ENCODE data around the gene AFG3L2. TPM values are rescaled to one million over a fixed set of nuclear protein-coding genes. Genes with fewer than 3 reads are reported as not detected.

The AFG3L2 gene
- total and polyA plus RNA-seq, 5 donors from 2014 or later: 20.0 to 34.4 (median 21.8) TPM

DNA sequence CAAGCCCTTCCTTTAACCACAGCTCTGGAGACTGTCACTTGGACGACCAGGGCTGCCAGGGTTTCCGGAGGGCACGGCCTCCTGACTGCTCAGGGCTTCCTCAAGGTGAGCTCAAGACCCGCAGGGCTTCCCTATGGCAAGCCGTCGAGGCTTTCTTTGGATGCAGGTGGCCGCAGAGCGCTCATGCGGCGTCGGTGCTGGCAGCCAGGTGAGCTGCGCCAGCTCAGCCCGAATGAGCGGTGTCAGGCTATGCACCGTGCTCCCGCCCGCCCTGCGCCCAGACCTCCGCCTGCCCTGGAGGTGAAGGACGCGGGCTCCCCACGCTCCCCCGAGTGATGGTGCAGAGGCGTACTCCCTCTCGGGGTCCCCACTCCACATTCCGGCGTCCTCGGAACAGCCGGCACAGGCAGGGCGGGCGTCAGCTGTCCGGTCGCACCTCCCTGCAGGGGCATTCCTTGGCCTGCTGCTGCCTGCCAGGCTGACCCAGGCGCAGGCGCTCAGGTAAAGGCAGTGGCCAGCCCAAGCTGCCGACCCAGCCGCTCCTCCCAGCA is 89.8 kb downstream of the AFG3L2 start:
- Histone ChIP-seq H3K9me3 (ENCODE audit: control insufficient read depth in 2 of 2, low read length in 2 of 2) (no peaks in the 10 kb centered on the region), H3K27ac (ENCODE audit: insufficient read depth, low read length, poor library complexity, severe bottlenecking) (no peak overlapping the region), H3K27me3 (ENCODE audit: control insufficient read depth, insufficient read depth, low read length) (peaks cover 5% of the 10 kb centered on the region), H3K4me3 (ENCODE audit: low read depth, low read length) (no peak overlapping the region), H3K36me3 (ENCODE audit: control insufficient read depth, insufficient read depth, low read length) (no peaks in the 10 kb centered on the region), H3K4me1 (ENCODE audit: control insufficient read depth, insufficient read depth, low read length, poor library complexity, severe bottlenecking) (no peaks in the 10 kb centered on the region)
- ATAC-seq (ENCODE audit: low read depth in 2 of 2) (no peak), DNase-seq (no peak)
- Mint-ChIP-seq H3K9me3 (peaks cover 0 to 3% (median 0%) of the 10 kb centered on the region in 7 donors), H3K4me3 (no peak overlapping the region), H3K4me1 (no peaks in the 10 kb centered on the region), H3K27ac (no peak overlapping the region), H3K36me3 (no peaks in the 10 kb centered on the region), H3K27me3 (peaks cover 39% of the 10 kb centered on the region)

DNA sequence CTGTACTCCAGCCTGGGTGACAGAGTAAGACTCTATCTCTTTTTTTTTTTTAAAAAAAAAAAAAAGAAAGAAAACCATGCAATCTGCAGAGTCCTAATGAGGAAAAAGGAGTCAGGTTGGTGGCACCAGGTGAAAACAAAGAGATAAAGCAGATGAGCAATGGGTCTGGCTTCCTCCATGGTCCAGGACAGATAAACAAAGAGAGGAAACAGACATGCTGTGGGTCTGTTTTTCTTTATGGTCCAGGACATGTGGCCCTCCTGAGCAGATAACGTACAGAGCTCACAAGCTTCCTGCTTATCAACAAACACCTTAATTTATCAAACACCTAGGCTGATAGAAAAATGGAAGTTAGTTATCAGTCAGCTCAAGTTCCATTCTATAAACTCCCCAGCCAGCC is 93.4 kb downstream of the AFG3L2 start:
- Histone ChIP-seq H3K27me3 (ENCODE audit: control insufficient read depth, insufficient read depth, low read length) (peaks cover 3% of the 10 kb centered on the region), H3K9me3 (ENCODE audit: control insufficient read depth in 2 of 2, low read length in 2 of 2) (no peaks in the 10 kb centered on the region), H3K27ac (ENCODE audit: insufficient read depth, low read length, poor library complexity, severe bottlenecking) (no peak overlapping the region), H3K4me1 (ENCODE audit: control insufficient read depth, insufficient read depth, low read length, poor library complexity, severe bottlenecking) (no peaks in the 10 kb centered on the region), H3K36me3 (ENCODE audit: control insufficient read depth, insufficient read depth, low read length) (no peaks in the 10 kb centered on the region), H3K4me3 (ENCODE audit: low read depth, low read length) (no peak overlapping the region)
- no peak overlapping the region for H3K27ac Mint-ChIP-seq
- peaks cover 0 to 2% (median 0%) of the 10 kb centered on the region in 7 donors for H3K9me3 Mint-ChIP-seq
- ATAC-seq (ENCODE audit: low read depth in 2 of 2) (no peak), DNase-seq (no peak)
- H3K27me3 Mint-ChIP-seq: peaks cover 50% of the 10 kb centered on the region
- no peaks in the 10 kb centered on the region for H3K36me3 Mint-ChIP-seq
- H3K4me3 Mint-ChIP-seq: no peak overlapping the region
- no peaks in the 10 kb centered on the region for H3K4me1 Mint-ChIP-seq

DNA sequence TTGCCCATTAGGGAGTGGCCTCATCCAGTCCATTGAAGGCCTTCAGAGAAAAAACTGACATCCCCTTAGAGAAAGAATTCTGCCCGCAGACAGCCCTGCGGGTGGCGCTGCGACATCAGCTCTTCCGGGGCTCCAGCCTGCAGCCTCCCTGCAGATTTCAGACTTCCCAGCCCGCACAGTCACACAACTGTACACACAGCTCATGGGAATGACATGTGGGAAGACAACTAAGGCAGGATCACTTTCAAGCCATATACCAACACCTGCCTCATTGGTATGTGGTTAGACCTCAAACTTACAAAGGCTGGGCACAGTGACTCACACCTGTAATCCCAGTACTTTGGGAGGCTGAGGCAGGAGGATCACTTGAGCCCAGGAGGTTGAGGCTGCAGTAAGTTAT is 93.8 kb downstream of the AFG3L2 start:
- peaks cover 46% of the 10 kb centered on the region for H3K27me3 Mint-ChIP-seq
- H3K9me3 Mint-ChIP-seq: no peaks in the 10 kb centered on the region
- H3K4me3 ChIP-seq (ENCODE audit: low read depth, low read length): no peak overlapping the region
- no peaks in the 10 kb centered on the region for H3K4me1 Mint-ChIP-seq
- H3K27ac Mint-ChIP-seq: no peak overlapping the region
- DNase-seq (no peak), ATAC-seq (ENCODE audit: low read depth in 2 of 2) (no peak)
- no peaks in the 10 kb centered on the region for H3K36me3 ChIP-seq (ENCODE audit: control insufficient read depth, insufficient read depth, low read length)
- no peak overlapping the region for H3K27ac ChIP-seq (ENCODE audit: insufficient read depth, low read length, poor library complexity, severe bottlenecking)
- H3K36me3 Mint-ChIP-seq: no peaks in the 10 kb centered on the region
- no peaks in the 10 kb centered on the region for H3K9me3 ChIP-seq (ENCODE audit: control insufficient read depth in 2 of 2, low read length in 2 of 2)
- no peak overlapping the region for H3K4me3 Mint-ChIP-seq
- no peaks in the 10 kb centered on the region for H3K27me3 ChIP-seq (ENCODE audit: control insufficient read depth, insufficient read depth, low read length)
- no peaks in the 10 kb centered on the region for H3K4me1 ChIP-seq (ENCODE audit: control insufficient read depth, insufficient read depth, low read length, poor library complexity, severe bottlenecking)

DNA sequence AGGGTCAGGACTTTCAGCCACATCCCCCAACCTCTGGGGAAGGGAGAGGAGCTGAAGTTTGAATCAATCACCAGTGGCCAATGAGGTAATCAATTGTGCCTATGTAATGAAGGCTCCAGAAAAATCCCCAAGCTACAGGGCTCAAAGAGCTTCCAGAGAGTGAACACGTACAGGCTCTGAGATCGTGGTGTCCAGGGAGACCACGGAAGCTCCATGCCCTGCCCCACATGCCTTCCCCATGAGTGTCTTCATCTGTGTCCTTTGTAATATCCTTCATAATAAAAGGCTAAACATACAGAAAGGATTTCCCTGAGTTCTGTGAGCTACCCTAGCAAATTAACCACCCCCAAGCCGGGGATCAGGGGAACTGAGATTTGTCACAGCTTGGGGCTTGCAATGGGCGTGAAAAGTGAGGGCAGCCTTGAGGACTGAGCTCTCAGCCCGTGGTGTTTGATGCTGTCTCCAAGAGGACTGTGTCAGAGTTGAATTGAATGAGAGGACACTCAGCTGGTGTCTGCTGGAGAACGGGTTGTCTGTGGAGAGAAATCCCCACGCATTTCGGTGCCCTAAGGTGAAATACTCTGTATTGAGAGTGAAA is 94.5 kb downstream of the AFG3L2 start:
- H3K27me3 Mint-ChIP-seq: peaks cover 39% of the 10 kb centered on the region
- no peaks in the 10 kb centered on the region for H3K4me1 Mint-ChIP-seq
- H3K9me3 Mint-ChIP-seq: no peaks in the 10 kb centered on the region

DNA sequence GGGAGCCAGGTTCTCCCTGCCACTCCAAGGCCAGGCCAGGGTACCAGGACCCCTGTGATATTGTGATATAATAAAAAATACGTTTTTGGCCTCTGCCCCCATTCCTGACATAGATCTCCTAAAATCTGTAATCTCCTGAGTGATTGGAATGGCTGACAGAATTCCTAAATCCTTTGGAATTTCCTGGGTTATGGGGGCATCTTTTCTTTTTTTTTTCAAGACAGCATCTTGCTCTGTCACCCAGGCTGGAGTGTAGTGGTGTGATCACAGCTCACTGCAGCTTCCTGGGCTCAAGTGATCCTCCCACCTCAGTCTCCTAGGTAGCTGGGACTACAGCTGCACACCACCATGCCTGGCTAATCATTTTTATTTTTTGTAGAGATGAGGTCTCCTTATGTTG is 95.2 kb downstream of the AFG3L2 start:
- H3K27me3 ChIP-seq (ENCODE audit: control insufficient read depth, insufficient read depth, low read length): no peaks in the 10 kb centered on the region
- no peak for ATAC-seq (ENCODE audit: low read depth in 2 of 2)
- H3K4me3 Mint-ChIP-seq: no peak overlapping the region
- H3K27me3 Mint-ChIP-seq: peaks cover 39% of the 10 kb centered on the region
- H3K4me3 ChIP-seq (ENCODE audit: low read depth, low read length): no peak overlapping the region
- no peaks in the 10 kb centered on the region for H3K4me1 ChIP-seq (ENCODE audit: control insufficient read depth, insufficient read depth, low read length, poor library complexity, severe bottlenecking)
- H3K4me1 Mint-ChIP-seq: no peaks in the 10 kb centered on the region
- H3K36me3 Mint-ChIP-seq: no peaks in the 10 kb centered on the region
- H3K27ac ChIP-seq (ENCODE audit: insufficient read depth, low read length, poor library complexity, severe bottlenecking): no peak overlapping the region
- no peaks in the 10 kb centered on the region for H3K36me3 ChIP-seq (ENCODE audit: control insufficient read depth, insufficient read depth, low read length)
- no peaks in the 10 kb centered on the region for H3K9me3 Mint-ChIP-seq
- no peak for DNase-seq
- H3K9me3 ChIP-seq (ENCODE audit: control insufficient read depth in 2 of 2, low read length in 2 of 2): no peaks in the 10 kb centered on the region
- no peak overlapping the region for H3K27ac Mint-ChIP-seq

More for the DNA sequence above, 94.5 kb downstream of the AFG3L2 start:
- no peaks in the 10 kb centered on the region for H3K36me3 Mint-ChIP-seq
- ATAC-seq (ENCODE audit: low read depth in 2 of 2) (no peak), DNase-seq (no peak)
- no peak overlapping the region for H3K4me3 Mint-ChIP-seq
- Histone ChIP-seq H3K27ac (ENCODE audit: insufficient read depth, low read length, poor library complexity, severe bottlenecking) (no peak overlapping the region), H3K4me3 (ENCODE audit: low read depth, low read length) (no peak overlapping the region), H3K9me3 (ENCODE audit: control insufficient read depth in 2 of 2, low read length in 2 of 2) (no peaks in the 10 kb centered on the region), H3K36me3 (ENCODE audit: control insufficient read depth, insufficient read depth, low read length) (no peaks in the 10 kb centered on the region), H3K27me3 (ENCODE audit: control insufficient read depth, insufficient read depth, low read length) (no peaks in the 10 kb centered on the region), H3K4me1 (ENCODE audit: control insufficient read depth, insufficient read depth, low read length, poor library complexity, severe bottlenecking) (no peaks in the 10 kb centered on the region)
- no peak overlapping the region for H3K27ac Mint-ChIP-seq

DNA sequence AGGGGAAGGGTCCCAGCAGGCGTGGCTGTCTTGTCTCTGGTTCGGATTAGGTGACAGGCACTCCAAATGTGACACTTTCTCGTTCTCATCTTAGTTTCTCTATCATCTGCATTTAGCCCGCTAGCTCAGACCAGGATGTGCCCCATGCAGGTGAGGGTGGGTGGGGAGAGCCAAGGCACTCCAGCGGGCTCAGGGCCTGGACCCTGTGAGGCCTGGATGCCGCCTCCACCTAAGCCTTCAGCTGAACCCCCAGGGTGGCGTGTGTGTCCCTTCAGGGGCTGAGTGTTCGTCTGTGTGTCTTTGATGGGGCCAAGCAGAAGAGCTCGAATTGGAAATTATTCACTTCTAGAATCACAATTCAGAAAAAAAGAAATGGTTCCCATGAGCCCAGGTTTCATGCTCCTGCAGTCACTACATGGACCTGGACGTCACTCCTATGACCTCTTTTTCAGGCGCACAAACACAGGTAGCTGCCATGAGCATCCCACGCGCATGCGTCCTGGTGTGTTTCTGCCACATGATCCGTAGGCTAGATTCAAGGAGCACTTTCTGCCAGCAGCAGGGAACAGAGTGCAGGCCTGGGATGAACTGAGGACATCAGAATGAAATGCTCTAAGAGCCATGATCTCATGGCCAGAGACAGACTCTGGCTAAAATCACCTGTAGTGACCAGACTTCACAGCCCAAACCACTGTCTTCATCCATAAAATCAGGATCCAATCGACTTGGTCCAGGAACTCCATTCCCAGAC is 97.1 kb downstream of the AFG3L2 start:
- no peaks in the 10 kb centered on the region for H3K36me3 Mint-ChIP-seq
- no peaks in the 10 kb centered on the region for H3K4me1 ChIP-seq (ENCODE audit: control insufficient read depth, insufficient read depth, low read length, poor library complexity, severe bottlenecking)
- no peak overlapping the region for H3K4me3 ChIP-seq (ENCODE audit: low read depth, low read length)
- ATAC-seq (ENCODE audit: low read depth in 2 of 2) (no peak), DNase-seq (no peak)
- no peaks in the 10 kb centered on the region for H3K27me3 ChIP-seq (ENCODE audit: control insufficient read depth, insufficient read depth, low read length)
- peaks cover 30% of the 10 kb centered on the region for H3K27me3 Mint-ChIP-seq
- no peaks in the 10 kb centered on the region for H3K4me1 Mint-ChIP-seq
- H3K9me3 ChIP-seq (ENCODE audit: control insufficient read depth in 2 of 2, low read length in 2 of 2): no peaks in the 10 kb centered on the region
- no peaks in the 10 kb centered on the region for H3K9me3 Mint-ChIP-seq
- H3K27ac ChIP-seq (ENCODE audit: insufficient read depth, low read length, poor library complexity, severe bottlenecking): no peak overlapping the region
- H3K36me3 ChIP-seq (ENCODE audit: control insufficient read depth, insufficient read depth, low read length): no peaks in the 10 kb centered on the region
- H3K27ac Mint-ChIP-seq: no peak overlapping the region
- H3K4me3 Mint-ChIP-seq: no peak overlapping the region
